OCI-LY7 (cell line): ENCODE data around the gene KRR1. TPM values are rescaled to one million over a fixed set of nuclear protein-coding genes. Genes with fewer than 3 reads are reported as not detected.

Experiments used
- BruUV-seq: library from RNA; stranded (reverse); fragments of 400-500 nt; replicated peaks from 2 replicates; lab custom pipeline; 2021; lab: Mats Ljungman, UMichigan
- CTCF ChIA-PET: fragments of 300-600 bp; sonication (Branson Sonifier 250); formaldehyde crosslinking; loops from one replicate; lab custom pipeline; 2022; ENCODE audit warnings: antibody characterized with exemption; ENCODE audit not compliant: unreplicated experiment; lab: Charles Lee
- POLR2A ChIA-PET: fragments of 300-600 bp; sonication (Branson Sonifier 250); formaldehyde crosslinking; loops from one replicate; lab custom pipeline; 2022; ENCODE audit warnings: antibody characterized with exemption; lab: Charles Lee
- DNase-seq: peaks from one replicate; pipeline ENCODE4 v3.0.0-alpha.2; 2015; ENCODE audit warnings: low spot score
- H2AFZ ChIP-seq: fragments of 200-600 bp; sonication (generic), shearing (Covaris generic); 2 replicates; pipeline ENCODE4 v1.6.1; 2014; ENCODE audit warnings: mild to moderate bottlenecking, antibody characterized with exemption, low read length, moderate library complexity
- H3K27ac ChIP-seq: fragments of 200-600 bp; sonication (generic); 2 replicates; pipeline ENCODE4 v1.5.1; 2014; ENCODE audit warnings: mixed run types, low read depth, mild to moderate bottlenecking, moderate library complexity, low read length, inconsistent platforms; ENCODE audit not compliant: poor library complexity, severe bottlenecking
- H3K36me3 ChIP-seq: fragments of 200-600 bp; sonication (generic); 2 replicates; pipeline ENCODE4 v1.6.1; 2014; ENCODE audit warnings: mild to moderate bottlenecking, antibody characterized with exemption, low read length, moderate library complexity, mixed read lengths; ENCODE audit not compliant: insufficient read depth
- H3K4me1 ChIP-seq: fragments of 200-600 bp; sonication (generic); 2 replicates; pipeline ENCODE4 v1.5.1; 2014; ENCODE audit warnings: mild to moderate bottlenecking, low read length; ENCODE audit not compliant: insufficient read depth, poor library complexity, severe bottlenecking
- H3K4me2 ChIP-seq: fragments of 200-600 bp; sonication (generic); 2 replicates; pipeline ENCODE4 v1.6.1; 2014; ENCODE audit warnings: mild to moderate bottlenecking, low read length
- H3K4me3 ChIP-seq: fragments of 200-600 bp; sonication (generic); 2 replicates; pipeline ENCODE4 v1.5.1; 2014; ENCODE audit warnings: mild to moderate bottlenecking, low read depth, low read length; ENCODE audit not compliant: poor library complexity, severe bottlenecking
- H3K79me2 ChIP-seq: fragments of 200-600 bp; sonication (generic); 2 replicates; pipeline ENCODE4 v1.6.1; 2016; ENCODE audit warnings: low read depth, mild to moderate bottlenecking, low read length, moderate library complexity, mixed read lengths; ENCODE audit not compliant: insufficient read depth
- H3K9me2 ChIP-seq: fragments of 200-600 bp; sonication (generic); 2 replicates; pipeline ENCODE4 v1.6.1; 2016; ENCODE audit warnings: mild to moderate bottlenecking, low read length, mixed read lengths; ENCODE audit not compliant: insufficient read depth
- H3K9me3 ChIP-seq: fragments of 200-600 bp; sonication (generic); 2 replicates; pipeline ENCODE4 v1.6.1; 2014; ENCODE audit warnings: mild to moderate bottlenecking, mixed run types, low read length, mixed read lengths
- H4K20me1 ChIP-seq: fragments of 200-600 bp; sonication (generic); 2 replicates; pipeline ENCODE4 v1.6.1; 2014; ENCODE audit warnings: mild to moderate bottlenecking, antibody characterized with exemption, low read length, moderate library complexity, mixed read lengths; ENCODE audit not compliant: insufficient read depth
- EZH2phosphoT487 ChIP-seq: fragments of 200-600 bp; sonication (generic); IDR thresholded peaks from 2 replicates; pipeline ENCODE4 v1.6.1; 2018; ENCODE audit warnings: low read depth, borderline replicate concordance, mild to moderate bottlenecking, mixed run types, antibody characterized with exemption, low read length, moderate library complexity, mixed read lengths
- intact Hi-C: fragments of 100-400 bp; cut with micrococcal nuclease; formaldehyde crosslinking; loops from one replicate; pipeline ENCODE4 v1.10.0; 2022; ENCODE audit not compliant: unreplicated experiment
- total RNA-seq, 2 experiments: library from RNA; depleted of rRNA in 1 of 2; stranded (reverse); fragments of >200 nt in 1 of 2; shearing (Covaris generic) in 1 of 2; gene quantifications; 2 replicates each; pipeline ENCODE4 v1.2.3, GENCODE V29; 2014 to 2022
- TF ChIP-seq, protein P1 (sequence below): fragments of 200-600 bp; sonication (generic); conservative IDR thresholded peaks from 2 replicates; pipeline ENCODE4 v1.5.1; 2014; ENCODE audit warnings: mild to moderate bottlenecking, antibody characterized with exemption, low read length, moderate library complexity, mixed read lengths

Gene KRR1
- total RNA-seq, 2 experiments from 2014 or later, result 44.0 to 78.0 TPM

- BruUV-seq, result no TSS peak
- intact Hi-C loops, result loop anchor here (2.0 to 10.0 kb wide), 6 partner anchors 29 to 1255 kb away; partner anchors contain the start of genes CAPS2, GLIPR1, GLIPR1L1 and NAP1L1
- H3K79me2 ChIP-seq, result peaks cover 42% of the 10 kb centered on the region
- H2AFZ ChIP-seq, result no peak overlapping the region
- no peaks in the 10 kb centered on the region for H4K20me1 ChIP-seq
- peaks cover 38% of the 10 kb centered on the region for H3K36me3 ChIP-seq
- H3K9me3 ChIP-seq, result peaks cover 9% of the 10 kb centered on the region; the same call in 1 of the 2 replicates
- TF ChIP-seq EZH2phosphoT487, result no peak
- TF ChIP-seq, protein P1, sequence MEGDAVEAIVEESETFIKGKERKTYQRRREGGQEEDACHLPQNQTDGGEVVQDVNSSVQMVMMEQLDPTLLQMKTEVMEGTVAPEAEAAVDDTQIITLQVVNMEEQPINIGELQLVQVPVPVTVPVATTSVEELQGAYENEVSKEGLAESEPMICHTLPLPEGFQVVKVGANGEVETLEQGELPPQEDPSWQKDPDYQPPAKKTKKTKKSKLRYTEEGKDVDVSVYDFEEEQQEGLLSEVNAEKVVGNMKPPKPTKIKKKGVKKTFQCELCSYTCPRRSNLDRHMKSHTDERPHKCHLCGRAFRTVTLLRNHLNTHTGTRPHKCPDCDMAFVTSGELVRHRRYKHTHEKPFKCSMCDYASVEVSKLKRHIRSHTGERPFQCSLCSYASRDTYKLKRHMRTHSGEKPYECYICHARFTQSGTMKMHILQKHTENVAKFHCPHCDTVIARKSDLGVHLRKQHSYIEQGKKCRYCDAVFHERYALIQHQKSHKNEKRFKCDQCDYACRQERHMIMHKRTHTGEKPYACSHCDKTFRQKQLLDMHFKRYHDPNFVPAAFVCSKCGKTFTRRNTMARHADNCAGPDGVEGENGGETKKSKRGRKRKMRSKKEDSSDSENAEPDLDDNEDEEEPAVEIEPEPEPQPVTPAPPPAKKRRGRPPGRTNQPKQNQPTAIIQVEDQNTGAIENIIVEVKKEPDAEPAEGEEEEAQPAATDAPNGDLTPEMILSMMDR, result no peak
- no peaks in the 10 kb centered on the region for H3K9me2 ChIP-seq
- ChIA-PET POLR2A (interaction anchor here (0.6 to 1.8 kb wide), 8 partner anchors 7 to 643 kb away, joined by 3 to 8 read pairs (median 3); no protein-coding TSS in a partner anchor), CTCF (no interaction called here)
- no peak for DNase-seq
- H3K4me2 ChIP-seq, result peak overlapping the region; percentile 88
- H3K4me3 ChIP-seq, result peak overlapping the region; percentile 97
- no peak overlapping the region for H3K27ac ChIP-seq
- peaks cover 22% of the 10 kb centered on the region for H3K4me1 ChIP-seq
Measured at GRCh38 chr12:75509621-75510020, 1.8 kb downstream of the KRR1 start.

GRCh38 chr12:75508159-75508558 lies 3.2 kb downstream of the KRR1 start:
- Histone ChIP-seq H3K27ac (no peak overlapping the region), H3K4me1 (peaks cover 22% of the 10 kb centered on the region), H2AFZ (no peak overlapping the region), H3K36me3 (peaks cover 52% of the 10 kb centered on the region), H3K4me2 (peak overlapping the region; percentile 13; the same call in 1 of the 2 replicates), H3K9me2 (no peaks in the 10 kb centered on the region), H4K20me1 (0 out of 2 replicates have a peak, but pooled peaks cover 3% of the 10 kb centered on the region), H3K9me3 (peaks cover 9% of the 10 kb centered on the region; the same call in 1 of the 2 replicates), H3K4me3 (no peak overlapping the region), H3K79me2 (peaks cover 42% of the 10 kb centered on the region)
- TF ChIP-seq, protein P1, result no peak
- no TSS peak for BruUV-seq
- intact Hi-C loops, result loop anchor here (5.0 kb wide), 1 partner anchor 176 kb away; the partner anchor contains the start of genes CAPS2 and GLIPR1L1
- ChIA-PET CTCF (interaction anchor here (1.5 kb wide), 1 partner anchor 37 kb away, joined by 3 read pairs; no protein-coding TSS in a partner anchor), POLR2A (interaction anchor here (0.6 to 1.9 kb wide), 8 partner anchors 10 to 295 kb away, joined by 3 to 10 read pairs (median 4); no protein-coding TSS in a partner anchor)
- no peak for DNase-seq

DNA sequence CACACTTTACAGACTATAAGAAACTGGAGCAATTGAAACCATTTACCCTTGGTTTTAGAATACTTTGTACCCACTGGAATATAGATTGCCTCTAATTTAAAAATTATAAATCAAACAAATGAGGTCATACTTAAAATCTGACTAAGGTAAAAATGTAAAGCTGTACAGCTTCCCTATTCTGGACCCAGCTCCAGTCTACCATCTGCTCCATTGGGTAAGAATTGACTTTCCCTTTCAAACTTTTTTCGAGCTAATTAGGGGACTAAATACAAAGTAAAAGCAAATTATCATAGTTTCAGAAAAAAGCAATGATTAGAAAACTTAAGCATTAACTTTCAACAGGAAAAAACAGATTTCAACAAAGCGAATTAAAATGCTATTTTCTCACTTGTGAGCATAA lies 4.3 kb downstream of the KRR1 start:
- Histone ChIP-seq H3K79me2 (peaks cover 42% of the 10 kb centered on the region), H3K4me3 (no peak overlapping the region), H3K36me3 (peaks cover 63% of the 10 kb centered on the region), H3K9me2 (no peaks in the 10 kb centered on the region), H3K4me2 (no peak overlapping the region), H2AFZ (no peak overlapping the region), H3K27ac (no peak overlapping the region), H3K9me3 (peaks cover 4% of the 10 kb centered on the region; the same call in 1 of the 2 replicates), H4K20me1 (0 out of 2 replicates have a peak, but pooled peaks cover 3% of the 10 kb centered on the region), H3K4me1 (peaks cover 21% of the 10 kb centered on the region)
- DNase-seq, result no peak
- BruUV-seq, result no TSS peak
- ChIA-PET CTCF (interaction anchor here (1.5 kb wide), 1 partner anchor 36 kb away, joined by 3 read pairs; no protein-coding TSS in a partner anchor), POLR2A (interaction anchor here (0.7 to 1.9 kb wide), 7 partner anchors 9 to 421 kb away, joined by 3 to 10 read pairs (median 3); partner anchors contain the start of gene GLIPR1)
- intact Hi-C loops, result loop anchor here (5.0 kb wide), 1 partner anchor 175 kb away; the partner anchor contains the start of genes CAPS2 and GLIPR1L1
- TF ChIP-seq, protein P1, result no peak
- TF ChIP-seq EZH2phosphoT487, result no peak
